GM12892 (cell line): ENCODE measurements around the gene SCAMP1.

Source experiments
- POLR2A ChIP-seq: IDR thresholded peaks from 2 replicates; pipeline ENCODE4 v1.6.1; 2011; ENCODE audit warnings: low read depth, low read length, control low read depth
- TAF1 ChIP-seq: IDR thresholded peaks from 2 replicates; pipeline ENCODE4 v1.6.1; 2011; ENCODE audit warnings: low read depth, mild to moderate bottlenecking, control low read depth, low read length, borderline replicate concordance

GRCh38 chr5:78335976-78336375 is 24.4 kb upstream of the SCAMP1 start:
- TF ChIP-seq TAF1 (no peak), POLR2A (no peak)
